GM12875 (cell line): ENCODE measurements around the gene ARRB1.

ENCODE experiments used
- H3K4me3 ChIP-seq: one replicate; pipeline ENCODE4 v1.5.1; 2011; ENCODE audit warnings: low read depth, low read length, control low read depth
- CTCF ChIP-seq: IDR thresholded peaks from 2 replicates; pipeline ENCODE4 v1.5.1; 2011; ENCODE audit warnings: low read depth, mild to moderate bottlenecking, control low read depth, inconsistent platforms, low read length, moderate library complexity, borderline replicate concordance; ENCODE audit not compliant: insufficient read depth

The ARRB1 gene

GRCh38 chr11:75350743-75351540 is 519 bp downstream of the ARRB1 start:
- H3K4me3 ChIP-seq, result peak overlapping the region; percentile 53
- TF ChIP-seq CTCF, result peak; percentile 13; the same call in 1 of the 2 replicates

- TF ChIP-seq CTCF, result no peak
- no peak overlapping the region for H3K4me3 ChIP-seq
Measured at GRCh38 chr11:75350122-75350742, 1.2 kb downstream of the ARRB1 start.

GRCh38 chr11:75349521-75350116 is 1.8 kb downstream of the ARRB1 start:
- no peak for TF ChIP-seq CTCF
- H3K4me3 ChIP-seq, result no peak overlapping the region

- no peak for TF ChIP-seq CTCF
Measured at GRCh38 chr11:75347781-75348566, 3.5 kb downstream of the ARRB1 start.

GRCh38 chr11:75346912-75347647 is 4.4 kb downstream of the ARRB1 start:
- H3K4me3 ChIP-seq, result no peak overlapping the region
- no peak for TF ChIP-seq CTCF

More at GRCh38 chr11:75347781-75348566, 3.5 kb downstream of the ARRB1 start:
- no peak overlapping the region for H3K4me3 ChIP-seq

- TF ChIP-seq CTCF, result no peak
- H3K4me3 ChIP-seq, result no peak overlapping the region
Measured at GRCh38 chr11:75346296-75346695, 5.2 kb downstream of the ARRB1 start.
